Activated T-cell treated with anti-CD3 and anti-CD28 coated beads, Interleukin-2, amount 50 U/mL, for 72 hours (primary cell): ENCODE measurements around the gene NKX2-8. TPM values are rescaled to one million over a fixed set of nuclear protein-coding genes. Genes with fewer than 3 reads are reported as not detected.

ENCODE experiments used
- ATAC-seq, 2 donors: fragments of 150-1000 bp; cut with Tn5 transposase; replicated peaks in 1 of 2; 2 replicates each; pipeline ENCODE4 v1.10.0; 2021; ENCODE audit warnings: moderate library complexity in 2 of 2, mild to moderate bottlenecking in 1 of 2
- DNase-seq, 2 donors: peaks; one replicate each; pipeline ENCODE4 v3.0.0; 2021 to 2022; ENCODE audit warnings: mixed read lengths in 1 of 2
- H3K27ac Mint-ChIP-seq: one replicate; pipeline ENCODE4 v1.8.0; 2022; ENCODE audit warnings: mild to moderate bottlenecking, moderate library complexity, mixed read lengths
- H3K27me3 Mint-ChIP-seq: one replicate; pipeline ENCODE4 v1.8.0; 2022; ENCODE audit warnings: low read depth, mixed read lengths
- H3K36me3 Mint-ChIP-seq, 2 donors: one replicate each; pipeline ENCODE4 v1.8.0; 2022; ENCODE audit warnings: mixed read lengths in 2 of 2, mild to moderate bottlenecking in 1 of 2; ENCODE audit not compliant: insufficient read depth in 2 of 2
- H3K4me1 Mint-ChIP-seq: one replicate; pipeline ENCODE4 v1.8.0; 2022; ENCODE audit warnings: low read depth, mixed read lengths
- H3K4me3 Mint-ChIP-seq, 2 donors: one replicate each; pipeline ENCODE4 v1.8.0; 2022; ENCODE audit warnings: mild to moderate bottlenecking in 2 of 2, mixed read lengths in 2 of 2, moderate library complexity in 2 of 2
- H3K9me3 Mint-ChIP-seq, 2 donors: one replicate each; pipeline ENCODE4 v1.8.0; 2022; ENCODE audit warnings: mixed read lengths in 2 of 2
- total RNA-seq, 2 donors: library from RNA; stranded (reverse); gene quantifications; one replicate each; pipeline ENCODE4 v1.2.3, GENCODE V29; 2022

The NKX2-8 gene
- not detected for total RNA-seq

GRCh38 chr14:36582011-36582873 is at the start of gene NKX2-8:
TSS of gene NKX2-8 (minus strand) at chr14:36582614. CDS start at chr14:36582389, 225 bp downstream.
- Mint-ChIP-seq H3K36me3 (peaks cover 0 to 1% of the 10 kb centered on the region in 2 donors), H3K27ac (no peak within 1 kb of the TSS)
- DNase-seq = no peak

GRCh38 chr14:36627981-36628380 is 45.6 kb upstream of the NKX2-8 start:
- H3K27me3 Mint-ChIP-seq = peaks cover 12% of the 10 kb centered on the region
- no peak overlapping the region for H3K27ac Mint-ChIP-seq
- no peaks in the 10 kb centered on the region for H3K4me1 Mint-ChIP-seq
- ATAC-seq = no peak
- no peaks in the 10 kb centered on the region for H3K9me3 Mint-ChIP-seq
- no peak overlapping the region for H3K4me3 Mint-ChIP-seq
- H3K36me3 Mint-ChIP-seq = no peaks in the 10 kb centered on the region
- DNase-seq = no peak

More at GRCh38 chr14:36582011-36582873, at the start of gene NKX2-8:
- no peak for ATAC-seq
- Mint-ChIP-seq H3K4me1 (no peaks in the 10 kb centered on the region), H3K4me3 (peak within 1 kb of the TSS; percentile 67 to 73), H3K27me3 (peaks cover 51% of the 10 kb centered on the region), H3K9me3 (no peaks in the 10 kb centered on the region)

GRCh38 chr14:36626151-36626550 is 43.7 kb upstream of the NKX2-8 start:
- Mint-ChIP-seq H3K27ac (no peak overlapping the region), H3K36me3 (no peaks in the 10 kb centered on the region), H3K9me3 (no peaks in the 10 kb centered on the region), H3K27me3 (peaks cover 12% of the 10 kb centered on the region), H3K4me1 (no peaks in the 10 kb centered on the region), H3K4me3 (no peak overlapping the region)
- DNase-seq = no peak
- ATAC-seq = no peak

- DNase-seq = no peak
- H3K27ac Mint-ChIP-seq = no peak overlapping the region
- no peak for ATAC-seq
- H3K4me1 Mint-ChIP-seq = no peaks in the 10 kb centered on the region
- H3K4me3 Mint-ChIP-seq = no peak overlapping the region
- no peaks in the 10 kb centered on the region for H3K9me3 Mint-ChIP-seq
- peaks cover 12% of the 10 kb centered on the region for H3K27me3 Mint-ChIP-seq
- H3K36me3 Mint-ChIP-seq = no peaks in the 10 kb centered on the region
Observed at GRCh38 chr14:36625436-36625835, 43.0 kb upstream of the NKX2-8 start.

- Mint-ChIP-seq H3K4me1 (no peaks in the 10 kb centered on the region), H3K4me3 (no peak overlapping the region), H3K27ac (no peak overlapping the region), H3K9me3 (no peaks in the 10 kb centered on the region), H3K27me3 (peaks cover 12% of the 10 kb centered on the region), H3K36me3 (no peaks in the 10 kb centered on the region)
- no peak for ATAC-seq
- no peak for DNase-seq
Observed at GRCh38 chr14:36625014-36625413, 42.6 kb upstream of the NKX2-8 start.

GRCh38 chr14:36619853-36620252 is 37.4 kb upstream of the NKX2-8 start:
- H3K4me3 Mint-ChIP-seq = no peak overlapping the region
- H3K36me3 Mint-ChIP-seq = no peaks in the 10 kb centered on the region
- H3K9me3 Mint-ChIP-seq = no peaks in the 10 kb centered on the region
- ATAC-seq (no peak), DNase-seq (no peak)
- no peaks in the 10 kb centered on the region for H3K27me3 Mint-ChIP-seq
- H3K4me1 Mint-ChIP-seq = no peaks in the 10 kb centered on the region
- H3K27ac Mint-ChIP-seq = no peak overlapping the region

- no peak overlapping the region for H3K27ac Mint-ChIP-seq
- DNase-seq (no peak), ATAC-seq (no peak)
- H3K9me3 Mint-ChIP-seq = no peaks in the 10 kb centered on the region
- no peak overlapping the region for H3K4me3 Mint-ChIP-seq
- H3K27me3 Mint-ChIP-seq = no peaks in the 10 kb centered on the region
- no peaks in the 10 kb centered on the region for H3K4me1 Mint-ChIP-seq
- no peaks in the 10 kb centered on the region for H3K36me3 Mint-ChIP-seq
Observed at GRCh38 chr14:36619131-36619530, 36.7 kb upstream of the NKX2-8 start.

GRCh38 chr14:36618641-36619040 is 36.2 kb upstream of the NKX2-8 start:
- DNase-seq = no peak
- Mint-ChIP-seq H3K27me3 (no peaks in the 10 kb centered on the region), H3K36me3 (no peaks in the 10 kb centered on the region), H3K4me3 (no peak overlapping the region), H3K9me3 (no peaks in the 10 kb centered on the region), H3K4me1 (no peaks in the 10 kb centered on the region), H3K27ac (no peak overlapping the region)
- ATAC-seq = no peak

GRCh38 chr14:36617824-36618223 is 35.4 kb upstream of the NKX2-8 start:
- Mint-ChIP-seq H3K4me1 (no peaks in the 10 kb centered on the region), H3K27ac (no peak overlapping the region), H3K36me3 (no peaks in the 10 kb centered on the region), H3K9me3 (no peaks in the 10 kb centered on the region), H3K27me3 (peaks cover under 1% of the 10 kb centered on the region), H3K4me3 (no peak overlapping the region)
- DNase-seq (no peak), ATAC-seq (no peak)

- Mint-ChIP-seq H3K27ac (no peak overlapping the region), H3K9me3 (no peaks in the 10 kb centered on the region), H3K27me3 (peaks cover 7% of the 10 kb centered on the region), H3K36me3 (no peaks in the 10 kb centered on the region), H3K4me3 (no peak overlapping the region), H3K4me1 (no peaks in the 10 kb centered on the region)
- ATAC-seq = no peak
- no peak for DNase-seq
Observed at GRCh38 chr14:36605506-36605857, 23.1 kb upstream of the NKX2-8 start.

GRCh38 chr14:36604757-36605505 is 22.5 kb upstream of the NKX2-8 start:
- Mint-ChIP-seq H3K4me3 (no peak overlapping the region), H3K27ac (no peak overlapping the region), H3K4me1 (no peaks in the 10 kb centered on the region), H3K9me3 (no peaks in the 10 kb centered on the region), H3K36me3 (no peaks in the 10 kb centered on the region), H3K27me3 (peaks cover 13% of the 10 kb centered on the region)
- DNase-seq = peak; percentile 22 to 43
- ATAC-seq = no peak

GRCh38 chr14:36600431-36600830 is 18.0 kb upstream of the NKX2-8 start:
- H3K27me3 Mint-ChIP-seq = peaks cover 24% of the 10 kb centered on the region
- no peaks in the 10 kb centered on the region for H3K9me3 Mint-ChIP-seq
- no peak for DNase-seq
- no peaks in the 10 kb centered on the region for H3K4me1 Mint-ChIP-seq
- no peak overlapping the region for H3K4me3 Mint-ChIP-seq
- no peak for ATAC-seq
- no peak overlapping the region for H3K27ac Mint-ChIP-seq
- no peaks in the 10 kb centered on the region for H3K36me3 Mint-ChIP-seq

GRCh38 chr14:36591482-36591881 is 9.1 kb upstream of the NKX2-8 start:
- Mint-ChIP-seq H3K4me3 (no peak overlapping the region), H3K9me3 (no peaks in the 10 kb centered on the region), H3K27me3 (peaks cover 66% of the 10 kb centered on the region), H3K27ac (no peak overlapping the region), H3K4me1 (no peaks in the 10 kb centered on the region), H3K36me3 (no peaks in the 10 kb centered on the region)
- DNase-seq (no peak), ATAC-seq (no peak)
